ENCODE data around the gene ARHGEF6.

- TF ChIP-seq POLR2A (IDR thresholded peaks at IDR 0.05) (no peak), CTCF (IDR thresholded peaks at IDR 0.05) (no peak)
These were observed 119.8 kb downstream of the ARHGEF6 start for GRCh38 chrX:136660896-136661295.

All from adrenal gland (tissue), 5 donors.